Small intestine (tissue), 7 donors: Measurements from ENCODE around the gene OTUD7B. TPM values are rescaled to one million over a fixed set of nuclear protein-coding genes. Genes with fewer than 3 reads are reported as not detected.

Source experiments
- DNase-seq, 2 donors: peaks; one replicate each; pipeline versions ENCODE4 v3.0.0 to v3.0.0-alpha.2; 2013
- FAIRE-seq: peaks from 2 replicates; lab custom pipeline; 2012; peaks lifted over from hg19 to GRCh38; lab: Jason Lieb, UNC
- H3K27ac ChIP-seq, 3 donors: one replicate each; pipeline ENCODE4 v1.5.1; 2013; ENCODE audit warnings: low read length in 2 of 3, mild to moderate bottlenecking in 2 of 3, control low read depth in 1 of 3, inconsistent platforms in 1 of 3, low read depth in 1 of 3, moderate library complexity in 1 of 3
- H3K27me3 ChIP-seq, 3 donors: one replicate each; pipeline ENCODE4 v1.6.1; 2013; ENCODE audit warnings: low read length in 3 of 3, inconsistent platforms in 1 of 3; ENCODE audit not compliant: control insufficient read depth in 3 of 3, insufficient read depth in 3 of 3
- H3K36me3 ChIP-seq, 3 donors: one replicate each; pipeline ENCODE4 v1.6.1; 2013; ENCODE audit warnings: low read length in 3 of 3, inconsistent platforms in 1 of 3, low read depth in 1 of 3, mild to moderate bottlenecking in 1 of 3, moderate library complexity in 1 of 3; ENCODE audit not compliant: control insufficient read depth in 3 of 3, insufficient read depth in 2 of 3
- H3K4me1 ChIP-seq, 3 donors: one replicate each; pipeline ENCODE4 v1.6.1; 2013; ENCODE audit warnings: low read length in 2 of 3, inconsistent platforms in 1 of 3, low read depth in 1 of 3, mild to moderate bottlenecking in 1 of 3, moderate library complexity in 1 of 3; ENCODE audit not compliant: control insufficient read depth in 3 of 3, insufficient read depth in 2 of 3
- H3K4me3 ChIP-seq, 3 donors: one replicate each; pipeline ENCODE4 v1.5.1; 2013; ENCODE audit warnings: low read length in 3 of 3, control low read depth in 1 of 3, inconsistent platforms in 1 of 3, low read depth in 1 of 3, mild to moderate bottlenecking in 1 of 3, moderate library complexity in 1 of 3
- H3K9me3 ChIP-seq, 2 donors: one replicate each; pipeline ENCODE4 v1.6.1; 2013; ENCODE audit warnings: low read depth in 1 of 2, low read length in 1 of 2; ENCODE audit not compliant: control insufficient read depth in 2 of 2, insufficient read depth in 1 of 2
- WGBS, 3 donors: extraction: QIAGEN DNeasy Blood & Tissue Kit; methylation state at CpG; one replicate each; pipeline ENCODE4 v1.1.7; 2013; 5-methylcytosine and 5-hydroxymethylcytosine counted together
- polyA plus RNA-seq, 4 donors: library from polyadenylated mRNA; stranded (reverse) in 3 of 4; unstranded in 1 of 4; fragments of 200-250 nt in 3 of 4; fragments of 120-200 nt in 1 of 4; gene quantifications; one replicate each; pipeline versions ENCODE4 v1.2.1 to v1.2.3, GENCODE V29; 2013
- donor health status: healthy with polysubstance abuse.
- donor health status: control.
- donor health status: control.
- donor health status: Bipolar disorder and iron deficiency.
- donor health status: healthy.

The OTUD7B gene
- polyA plus RNA-seq, 4 donors: 5.1 to 16.8 (median 6.2) TPM

DNA sequence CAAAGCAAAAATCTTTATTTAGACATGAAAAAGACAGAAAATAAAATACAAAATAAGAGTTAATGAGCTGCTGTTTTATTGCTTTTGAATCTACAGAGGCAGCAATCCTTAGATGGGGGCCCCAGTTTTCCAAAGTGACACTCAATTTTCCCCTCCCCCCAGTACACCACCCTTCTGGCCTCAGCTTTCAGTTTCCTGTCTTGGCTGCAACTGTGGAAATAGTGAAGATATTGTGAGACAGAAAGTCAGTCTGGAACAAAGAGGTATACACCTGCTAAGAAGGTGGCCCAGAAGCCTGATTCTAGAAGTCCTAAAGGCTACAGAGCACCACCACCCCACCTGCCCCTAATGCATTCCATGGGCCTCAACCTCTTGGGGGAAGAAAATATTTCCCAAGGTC lies 72.8 kb downstream of the OTUD7B start:
- Histone ChIP-seq H3K4me3 (peak overlapping the region in 1 of 3 donors; percentile 14), H3K36me3 (peaks cover 0 to 25% (median 6%) of the 10 kb centered on the region in 3 donors), H3K27ac (peak overlapping the region; percentile 75 to 93 (median 91)), H3K4me1 (peaks cover 6 to 59% (median 9%) of the 10 kb centered on the region in 3 donors), H3K27me3 (no peaks in the 10 kb centered on the region), H3K9me3 (no peaks in the 10 kb centered on the region)
- FAIRE-seq (no peak), DNase-seq (peak; percentile 57 to 70)

DNA sequence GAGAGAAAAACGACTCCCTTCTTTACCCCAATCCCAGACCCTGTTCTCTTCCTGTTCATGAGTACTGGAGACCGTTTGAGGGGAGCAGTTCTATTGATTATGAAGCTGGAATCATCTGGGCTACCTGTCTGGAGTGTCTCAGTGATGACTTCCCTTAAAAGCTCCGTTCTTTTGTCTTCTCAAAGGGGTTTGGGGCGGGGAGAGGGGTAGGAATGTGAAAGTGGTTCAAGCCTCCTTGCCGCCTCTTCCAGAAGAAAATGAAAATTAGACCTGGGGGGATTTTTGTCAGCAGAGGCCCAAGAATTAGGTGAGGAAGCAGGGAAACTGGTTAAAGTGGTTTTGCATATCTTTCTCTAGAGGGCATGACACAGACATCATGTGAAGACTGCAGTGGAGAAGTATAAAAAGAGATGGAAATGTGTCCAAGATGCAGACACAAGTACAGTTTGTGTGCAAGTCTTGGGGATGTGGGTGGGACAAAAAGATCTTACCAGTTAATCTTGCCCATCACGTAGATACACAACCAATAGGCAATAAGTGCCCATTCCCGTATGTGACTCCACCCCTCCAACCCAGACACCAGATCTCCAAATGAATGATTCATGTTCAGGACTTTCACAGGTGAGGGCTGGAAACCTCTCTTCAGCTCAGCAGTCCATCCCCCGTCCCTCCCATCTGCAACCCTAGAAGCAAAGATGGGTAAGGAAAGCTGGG lies 73.4 kb downstream of the OTUD7B start:
- no peaks in the 10 kb centered on the region for H3K9me3 ChIP-seq
- DNase-seq: peak; percentile 74 to 91
- no peak for FAIRE-seq

DNA sequence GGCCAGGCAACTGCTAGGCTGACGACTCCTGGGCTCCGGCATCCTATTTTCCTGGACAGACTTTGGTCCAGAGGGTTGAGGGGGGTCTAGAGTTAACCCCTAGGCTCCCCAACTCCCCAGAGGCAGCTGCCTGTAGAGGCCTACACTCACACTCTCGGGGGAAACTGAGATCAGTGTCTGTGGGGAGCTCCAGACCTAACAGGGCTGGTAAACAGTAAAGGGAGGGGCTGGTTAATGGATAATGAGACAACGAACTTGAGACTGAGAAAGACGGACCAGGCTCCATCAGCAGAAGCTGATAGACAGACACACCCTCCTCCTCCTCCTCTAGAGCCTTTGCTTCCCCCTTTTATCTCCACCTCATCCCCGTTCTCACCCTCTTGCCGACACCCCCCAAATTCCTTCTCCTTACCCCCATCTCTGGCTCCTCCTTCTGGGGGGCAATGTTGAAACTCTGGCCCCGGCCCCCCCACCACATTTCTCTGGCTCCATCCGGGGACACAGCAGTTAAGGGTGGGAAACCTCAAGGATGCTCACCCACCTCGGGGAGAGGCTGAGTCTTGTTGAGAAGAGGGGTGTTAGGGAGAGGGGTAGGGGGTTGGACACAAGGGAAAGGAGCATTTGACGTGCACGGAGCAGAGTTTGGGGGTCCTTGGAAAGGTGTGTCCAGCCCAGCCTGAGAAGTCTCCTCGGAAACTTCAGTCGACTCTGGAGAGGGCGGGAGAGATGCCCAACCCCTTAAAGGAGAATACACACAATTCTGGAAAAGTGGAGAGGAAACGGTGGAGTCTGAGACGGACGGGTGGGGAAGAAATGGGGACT lies 74.1 kb downstream of the OTUD7B start, which contains the start of gene MTMR11:
MTMR11 (minus strand) TSS at position 710 of the 822 bp plus-strand sequence; CDS start at position 478, 232 bp downstream.
- Histone ChIP-seq H3K36me3 (peaks cover 0 to 37% (median 11%) of the 10 kb centered on the region in 3 donors), H3K4me3 (peak within 1 kb of the TSS; percentile 12 to 69 (median 62)), H3K9me3 (no peaks in the 10 kb centered on the region), H3K27me3 (no peaks in the 10 kb centered on the region), H3K27ac (peak within 1 kb of the TSS; percentile 75 to 93 (median 91)), H3K4me1 (peaks cover 8 to 62% (median 9%) of the 10 kb centered on the region in 3 donors)
- 6 to 31% (median 29%) methylated on average over 18 of the region's 18 CpGs for WGBS, 3 donors
- no peak for FAIRE-seq
- DNase-seq: peak; percentile 91 to 93

More for the DNA sequence above, 73.4 kb downstream of the OTUD7B start:
- Histone ChIP-seq H3K27me3 (no peaks in the 10 kb centered on the region), H3K4me3 (peak overlapping the region in 2 of 3 donors; percentile 62 to 69), H3K36me3 (peaks cover 0 to 30% (median 6%) of the 10 kb centered on the region in 3 donors), H3K27ac (peak overlapping the region; percentile 75 to 93 (median 91)), H3K4me1 (peaks cover 8 to 59% (median 9%) of the 10 kb centered on the region in 3 donors)
- WGBS, 3 donors: 8 to 20% (median 14%) methylated on average over 8 of the region's 8 CpGs

DNA sequence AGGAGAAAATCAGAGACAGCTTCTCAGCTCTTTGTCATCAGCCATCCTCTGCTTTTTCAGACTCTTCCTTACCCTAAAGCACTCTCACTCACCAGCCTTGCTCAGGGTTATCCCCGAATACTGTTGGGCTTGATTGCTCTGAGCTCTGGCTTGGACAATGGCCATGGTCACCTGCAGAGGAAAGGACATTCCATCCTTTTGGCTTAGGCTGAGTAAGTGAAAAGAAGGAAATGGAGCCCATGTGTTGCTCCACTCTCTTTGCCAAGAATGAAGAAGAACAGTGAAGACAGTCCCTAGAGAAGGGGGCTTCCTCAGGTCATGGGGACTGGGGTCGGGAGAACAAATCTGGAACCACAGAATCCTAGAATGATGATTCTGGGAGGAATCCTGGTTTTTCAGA lies 76.2 kb downstream of the OTUD7B start:
- no peak for FAIRE-seq
- H3K4me3 ChIP-seq: peak overlapping the region in 2 of 3 donors; percentile 62 to 69

DNA sequence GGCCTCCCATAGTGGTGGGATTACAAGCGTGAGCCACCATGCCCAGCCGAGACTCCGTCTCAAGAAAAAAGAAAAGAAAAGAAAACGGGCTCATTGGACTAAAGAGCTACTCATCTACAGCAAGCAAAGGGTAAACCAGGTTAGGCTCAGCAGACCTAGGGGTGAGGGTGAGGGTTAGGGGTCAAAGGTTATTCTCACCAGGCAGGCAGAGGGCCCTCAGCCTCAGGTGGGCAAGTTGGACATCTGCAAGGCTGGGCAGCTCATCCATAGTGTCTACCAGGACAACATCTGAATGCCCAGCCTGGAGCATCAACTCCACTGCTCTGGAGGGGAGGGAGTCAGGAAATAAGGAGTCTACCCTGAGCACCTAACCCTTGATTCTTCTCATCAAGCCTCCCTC lies 77.3 kb downstream of the OTUD7B start:
- H3K9me3 ChIP-seq: no peaks in the 10 kb centered on the region
- H3K27ac ChIP-seq: no peak overlapping the region
- peaks cover 2 to 61% (median 31%) of the 10 kb centered on the region in 3 donors for H3K36me3 ChIP-seq
- peaks cover 6 to 70% (median 14%) of the 10 kb centered on the region in 3 donors for H3K4me1 ChIP-seq
- H3K27me3 ChIP-seq: no peaks in the 10 kb centered on the region
- WGBS, 3 donors: 94 to 99% (median 95%) methylated on average over 4 of the region's 4 CpGs
- peak overlapping the region in 1 of 3 donors; percentile 69 for H3K4me3 ChIP-seq
- FAIRE-seq (no peak), DNase-seq (no peak)

More for the DNA sequence above, 76.2 kb downstream of the OTUD7B start:
- peaks cover 2 to 56% (median 29%) of the 10 kb centered on the region in 3 donors for H3K36me3 ChIP-seq
- H3K9me3 ChIP-seq: no peaks in the 10 kb centered on the region
- no peak overlapping the region for H3K27ac ChIP-seq
- DNase-seq: no peak
- WGBS, 3 donors: 72 to 95% (median 74%) methylated on average over 2 of the region's 2 CpGs
- H3K27me3 ChIP-seq: no peaks in the 10 kb centered on the region
- peaks cover 6 to 66% (median 6%) of the 10 kb centered on the region in 3 donors for H3K4me1 ChIP-seq

DNA sequence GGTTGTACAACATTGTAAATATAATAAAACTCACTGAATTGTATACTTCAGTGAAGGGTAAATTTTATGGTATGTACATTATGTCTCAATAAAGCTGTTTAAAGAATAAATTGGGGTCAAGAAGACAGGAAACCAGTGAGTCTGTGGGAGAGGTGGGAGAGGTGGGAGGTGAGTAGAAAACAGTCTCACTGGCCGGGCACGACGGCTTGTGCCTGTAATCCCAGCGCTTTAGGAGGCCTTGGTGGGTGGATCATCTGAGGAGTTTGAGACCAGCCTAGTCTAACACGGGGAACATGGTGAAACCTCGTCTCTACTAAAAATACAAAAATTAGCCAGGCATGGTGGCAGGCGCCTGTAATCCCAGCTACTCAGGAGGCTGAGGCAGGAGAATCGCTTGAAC lies 78.1 kb downstream of the OTUD7B start:
- 74 to 92% (median 85%) methylated on average over 8 of the region's 8 CpGs for WGBS, 3 donors
- peaks cover 2 to 65% (median 31%) of the 10 kb centered on the region in 3 donors for H3K36me3 ChIP-seq
- no peaks in the 10 kb centered on the region for H3K9me3 ChIP-seq
- H3K27ac ChIP-seq: peak overlapping the region in 1 of 3 donors; percentile 12
- DNase-seq: peak in 1 of 2 donors; percentile 41
- no peak overlapping the region for H3K4me3 ChIP-seq
- no peak for FAIRE-seq
- no peaks in the 10 kb centered on the region for H3K27me3 ChIP-seq
- peaks cover 6 to 63% (median 14%) of the 10 kb centered on the region in 3 donors for H3K4me1 ChIP-seq

DNA sequence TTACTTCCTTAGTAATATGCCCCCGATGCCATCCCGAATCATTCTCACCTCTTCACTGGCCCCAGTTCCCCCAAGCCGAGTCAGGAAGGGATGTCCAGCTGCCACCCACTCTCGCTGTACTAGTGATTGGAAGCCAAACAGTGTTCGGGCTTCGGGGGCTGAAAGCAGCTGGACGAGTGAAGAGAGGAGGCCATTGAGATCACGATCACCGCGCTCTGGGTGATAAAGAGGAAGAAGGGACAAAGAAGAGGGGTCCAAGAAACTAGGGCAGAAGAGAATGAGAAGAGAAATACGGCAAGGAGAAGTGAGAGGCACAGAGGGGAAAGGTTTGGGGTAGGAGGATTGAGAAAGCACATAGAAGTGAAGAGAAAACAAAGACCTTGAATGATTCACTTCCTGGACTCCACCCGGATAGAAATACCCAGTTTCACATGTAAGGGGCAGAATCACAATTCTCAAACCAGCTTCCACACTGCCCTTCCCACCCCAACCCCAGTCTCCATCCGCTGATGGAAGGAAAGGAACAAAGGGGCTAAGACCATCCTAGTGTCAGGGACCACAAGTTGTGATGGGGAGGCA lies 79.2 kb downstream of the OTUD7B start:
- Histone ChIP-seq H3K4me1 (peaks cover 7 to 57% (median 11%) of the 10 kb centered on the region in 3 donors), H3K9me3 (no peaks in the 10 kb centered on the region), H3K27me3 (no peaks in the 10 kb centered on the region), H3K36me3 (peaks cover 2 to 72% (median 33%) of the 10 kb centered on the region in 3 donors), H3K4me3 (no peak overlapping the region), H3K27ac (peak overlapping the region in 1 of 3 donors; percentile 12)
- DNase-seq: no peak
- WGBS, 3 donors: 81 to 87% (median 86%) methylated on average over 13 of the region's 13 CpGs
- no peak for FAIRE-seq

DNA sequence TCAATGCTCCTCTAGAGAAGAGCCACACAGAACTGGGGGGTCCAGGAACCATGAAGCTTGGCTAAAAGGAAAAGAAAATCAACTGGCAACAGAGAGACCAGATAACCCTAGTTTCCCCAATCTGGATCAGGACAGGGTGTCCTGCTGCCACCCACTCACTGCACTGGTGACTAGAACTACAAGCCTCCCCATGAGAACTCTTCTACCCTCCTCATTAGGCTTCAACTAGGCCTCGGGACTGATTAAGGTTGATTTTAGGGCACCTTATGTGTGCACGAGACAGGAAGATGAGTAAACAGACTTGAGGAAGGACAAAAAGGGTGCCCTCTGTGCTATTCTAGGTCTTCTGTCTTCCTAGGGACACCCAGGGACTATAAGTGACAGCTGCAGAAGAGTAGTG lies 80.7 kb downstream of the OTUD7B start:
- Histone ChIP-seq H3K4me1 (peaks cover 9 to 53% (median 17%) of the 10 kb centered on the region in 3 donors), H3K27me3 (no peaks in the 10 kb centered on the region), H3K4me3 (no peak overlapping the region), H3K27ac (peak overlapping the region in 1 of 3 donors; percentile 94), H3K36me3 (peaks cover 6 to 74% (median 39%) of the 10 kb centered on the region in 3 donors), H3K9me3 (no peaks in the 10 kb centered on the region)
- 75 to 79% (median 76%) methylated on average over 2 of the region's 2 CpGs for WGBS, 3 donors
- FAIRE-seq (no peak), DNase-seq (no peak)
